ENCODE measurements around the gene TRIM44. TPM values are rescaled to one million over a fixed set of nuclear protein-coding genes. Genes with fewer than 3 reads are reported as not detected.

Gene TRIM44
- total and polyA plus RNA-seq, 2 donors (not counting 3 experiments of a cell fraction or from before 2014, with no cell fraction given): 31.7 to 72.0 TPM

- H3K4me3 ChIP-seq (replicated peaks in 1 of 3; ENCODE audit: insufficient read depth in 1 of 3, low read depth in 1 of 3, low read length in 3 of 3): no peak overlapping the region
- H3K27me3 ChIP-seq (ENCODE audit: control insufficient read depth in 2 of 2, insufficient read depth in 2 of 2, low read length in 2 of 2): peaks cover 4 to 15% of the 10 kb centered on the region in 2 experiments
- H3K36me3 ChIP-seq (ENCODE audit: control insufficient read depth in 2 of 2, extremely low read depth in 1 of 2, insufficient read depth in 2 of 2, low read length in 2 of 2): no peaks in the 10 kb centered on the region
- H3K4me2 ChIP-seq (ENCODE audit: insufficient read depth, low read length): no peak overlapping the region
- ChIA-PET CTCF (interaction anchor here (0.8 to 5.5 kb wide), 6 partner anchors 9 to 280 kb away, joined by 3 to 50 read pairs (median 4); no protein-coding TSS in a partner anchor), POLR2A (no interaction called here)
- FAIRE-seq: no peak
- H3K79me2 ChIP-seq (ENCODE audit: control insufficient read depth, insufficient read depth, low read length): no peaks in the 10 kb centered on the region
- H3K27ac ChIP-seq (ENCODE audit: insufficient read depth, low read depth, low read length): no peak overlapping the region
- intact Hi-C loops (cut with micrococcal nuclease) (no loop called here), dilution Hi-C loops (cut with MboI; ENCODE audit: extremely low pct_ligation_motif_present, low sequenced_read_pairs) (no loop called here)
- peaks cover 15% of the 10 kb centered on the region for H3K4me1 ChIP-seq (ENCODE audit: control insufficient read depth, extremely low read depth, insufficient read depth, low read length)
- no peak for DNase-seq (ENCODE audit: low read depth, low spot score)
- no peaks in the 10 kb centered on the region for H3K9me1 ChIP-seq (replicated peaks; ENCODE audit: control insufficient read depth, extremely low read depth, insufficient read depth, low read length)
- H3K9ac ChIP-seq (replicated peaks; ENCODE audit: extremely low read depth, insufficient read depth, low read length): no peak overlapping the region
- TF ChIP-seq EZH2 (IDR thresholded peaks at IDR 0.05; ENCODE audit: borderline replicate concordance, low read depth, low read length, severe bottlenecking) (no peak), GATA2 (IDR thresholded peaks at IDR 0.05; ENCODE audit: insufficient read depth, insufficient read length, low read depth, low read length) (no peak), MYC (IDR thresholded peaks at IDR 0.05; ENCODE audit: low read depth, low read length) (no peak), POLR2AphosphoS5 (IDR thresholded peaks at IDR 0.05; ENCODE audit: insufficient read depth, low read depth, low read length) (no peak), CTCF (IDR thresholded peaks at IDR 0.05; ENCODE audit: extremely low read depth in 1 of 2, insufficient read depth in 1 of 2, low read depth in 1 of 2, low read length in 2 of 2) (no peak), FOS (IDR thresholded peaks at IDR 0.05; ENCODE audit: borderline replicate concordance, insufficient read depth, low read length) (no peak), MAX (IDR thresholded peaks at IDR 0.05; ENCODE audit: insufficient read depth, insufficient read length) (no peak), JUN (IDR thresholded peaks at IDR 0.05; ENCODE audit: borderline replicate concordance, insufficient read depth, insufficient read length, low read depth) (no peak), POLR2A (IDR thresholded peaks at IDR 0.05; ENCODE audit: low read depth, low read length) (no peak)
- H4K20me1 ChIP-seq (replicated peaks; ENCODE audit: control insufficient read depth, extremely low read depth, insufficient read depth, low read length): no peaks in the 10 kb centered on the region
- no TSS peak for BruUV-seq (replicated peaks)
- H2AFZ ChIP-seq (ENCODE audit: low read depth, low read length): no peak overlapping the region
- H3K9me3 ChIP-seq (replicated peaks; ENCODE audit: control insufficient read depth, insufficient read depth, low read length): no peaks in the 10 kb centered on the region
These were observed 188.8 kb downstream of the TRIM44 start for GRCh38 chr11:35851342-35851741.
